HG03571 (cell line): ENCODE data around the gene MYL7.

Source experiments
- ATAC-seq: cut with Tn5 transposase; IDR thresholded peaks from one replicate; pipeline ENCODE4 v1.9.1; 2021; ENCODE audit not compliant: unreplicated experiment

The MYL7 gene

GRCh38 chr7:44112997-44113763 is 28.0 kb downstream of the MYL7 start:
- no peak for ATAC-seq

- ATAC-seq, result no peak
These were observed 28.7 kb downstream of the MYL7 start for GRCh38 chr7:44112231-44112996.

DNA sequence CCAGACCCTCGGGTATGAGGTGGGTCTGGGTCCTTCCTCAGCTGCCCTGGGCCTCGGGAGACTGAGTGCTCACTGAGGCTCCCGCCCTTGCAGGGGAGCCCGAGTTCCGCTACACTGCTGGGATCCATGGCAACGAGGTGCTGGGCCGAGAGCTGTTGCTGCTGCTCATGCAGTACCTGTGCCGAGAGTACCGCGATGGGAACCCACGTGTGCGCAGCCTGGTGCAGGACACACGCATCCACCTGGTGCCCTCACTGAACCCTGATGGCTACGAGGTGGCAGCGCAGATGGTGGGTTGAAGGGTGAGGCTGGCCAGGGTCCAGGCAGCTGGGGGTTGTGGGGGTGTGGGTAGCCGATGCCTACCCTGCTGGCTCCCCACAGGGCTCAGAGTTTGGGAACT is 29.4 kb downstream of the MYL7 start:
- no peak for ATAC-seq

DNA sequence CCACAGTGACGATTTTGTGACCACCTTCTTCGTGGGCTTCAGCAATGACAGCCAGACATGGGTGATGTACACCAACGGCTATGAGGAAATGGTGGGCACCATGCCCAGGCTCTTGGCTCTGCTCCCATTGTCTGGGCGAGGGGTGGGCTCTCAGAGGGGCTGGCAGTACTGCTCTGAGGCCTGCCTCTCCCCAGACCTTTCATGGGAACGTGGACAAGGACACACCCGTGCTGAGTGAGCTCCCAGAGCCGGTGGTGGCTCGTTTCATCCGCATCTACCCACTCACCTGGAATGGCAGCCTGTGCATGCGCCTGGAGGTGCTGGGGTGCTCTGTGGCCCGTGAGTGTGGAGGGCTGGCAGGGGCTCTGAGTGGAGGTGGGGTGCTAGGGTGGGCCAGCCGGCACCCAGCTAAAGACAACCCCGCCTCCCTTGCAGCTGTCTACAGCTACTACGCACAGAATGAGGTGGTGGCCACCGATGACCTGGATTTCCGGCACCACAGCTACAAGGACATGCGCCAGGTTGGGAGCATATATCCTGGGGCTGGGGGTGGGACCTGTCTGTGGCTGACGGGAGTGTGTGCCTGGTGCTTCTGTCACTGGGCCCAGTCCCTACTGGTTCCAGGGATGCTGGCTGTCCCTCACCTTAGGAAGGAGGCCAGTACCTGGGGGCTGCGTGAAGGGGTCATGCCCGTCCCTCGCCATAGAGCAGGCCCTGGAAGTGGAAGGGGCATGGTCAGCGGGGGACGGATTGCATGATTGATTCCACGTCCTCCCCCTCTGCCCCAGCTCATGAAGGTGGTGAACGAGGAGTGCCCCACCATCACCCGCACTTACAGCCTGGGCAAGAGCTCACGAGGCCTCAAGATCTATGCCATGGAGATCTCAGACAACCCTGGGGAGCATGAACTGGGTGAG is 30.2 kb downstream of the MYL7 start:
- ATAC-seq, result no peak

DNA sequence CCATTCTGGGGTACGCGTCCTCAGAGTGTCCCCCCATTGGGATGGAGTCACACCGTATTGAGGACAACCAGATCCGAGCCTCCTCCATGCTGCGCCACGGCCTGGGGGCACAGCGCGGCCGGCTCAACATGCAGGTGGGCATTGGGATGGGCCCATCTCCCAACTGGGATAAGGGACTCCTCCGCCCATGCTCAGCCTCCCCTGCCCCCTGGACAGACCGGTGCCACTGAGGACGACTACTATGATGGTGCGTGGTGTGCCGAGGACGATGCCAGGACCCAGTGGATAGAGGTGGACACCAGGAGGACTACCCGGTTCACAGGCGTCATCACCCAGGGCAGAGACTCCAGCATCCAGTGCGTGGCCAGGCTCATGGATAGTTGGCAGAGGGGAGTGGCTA is 31.1 kb downstream of the MYL7 start:
- no peak for ATAC-seq

GRCh38 chr7:44108768-44109750 is 32.1 kb downstream of the MYL7 start:
- ATAC-seq, result no peak

DNA sequence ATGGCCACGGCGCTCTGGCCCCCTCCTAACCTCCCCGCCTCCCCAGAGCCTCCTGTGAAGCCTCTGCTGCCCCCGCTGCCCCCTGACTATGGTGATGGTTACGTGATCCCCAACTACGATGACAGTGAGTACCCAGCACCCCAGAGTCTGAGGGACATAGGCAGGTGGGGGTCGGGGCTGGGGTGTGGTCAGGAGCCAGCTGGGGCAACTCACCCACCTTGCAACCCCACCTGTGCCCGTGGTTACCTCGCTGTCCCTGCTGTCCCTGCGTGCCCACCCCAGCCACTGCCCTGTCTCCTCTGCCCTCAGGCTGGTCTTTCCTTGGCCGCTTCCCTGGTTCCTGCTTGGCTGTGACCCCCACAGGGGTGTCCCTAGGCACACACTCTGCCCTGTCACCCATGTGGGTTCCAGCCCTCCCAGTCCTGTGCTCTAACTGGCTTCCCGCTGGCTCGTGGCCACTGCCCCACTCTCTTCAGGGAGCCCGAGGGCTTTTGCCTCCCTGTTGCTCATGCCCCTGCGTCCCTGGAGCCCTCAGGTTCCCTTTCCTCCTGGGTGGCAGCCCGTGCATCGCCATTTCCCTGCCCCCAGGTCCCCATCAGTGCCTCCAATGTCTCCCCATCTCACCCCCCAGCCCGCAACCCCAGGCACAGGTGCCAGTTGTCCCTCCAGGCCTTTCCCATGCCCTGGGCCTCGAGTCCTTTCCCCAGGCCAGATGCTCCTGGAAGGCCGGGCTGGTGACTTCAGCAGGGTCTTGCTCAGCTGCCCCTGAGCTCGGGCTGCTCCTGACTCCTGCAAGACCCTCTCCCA is 33.0 kb downstream of the MYL7 start:
- ATAC-seq, result no peak

DNA sequence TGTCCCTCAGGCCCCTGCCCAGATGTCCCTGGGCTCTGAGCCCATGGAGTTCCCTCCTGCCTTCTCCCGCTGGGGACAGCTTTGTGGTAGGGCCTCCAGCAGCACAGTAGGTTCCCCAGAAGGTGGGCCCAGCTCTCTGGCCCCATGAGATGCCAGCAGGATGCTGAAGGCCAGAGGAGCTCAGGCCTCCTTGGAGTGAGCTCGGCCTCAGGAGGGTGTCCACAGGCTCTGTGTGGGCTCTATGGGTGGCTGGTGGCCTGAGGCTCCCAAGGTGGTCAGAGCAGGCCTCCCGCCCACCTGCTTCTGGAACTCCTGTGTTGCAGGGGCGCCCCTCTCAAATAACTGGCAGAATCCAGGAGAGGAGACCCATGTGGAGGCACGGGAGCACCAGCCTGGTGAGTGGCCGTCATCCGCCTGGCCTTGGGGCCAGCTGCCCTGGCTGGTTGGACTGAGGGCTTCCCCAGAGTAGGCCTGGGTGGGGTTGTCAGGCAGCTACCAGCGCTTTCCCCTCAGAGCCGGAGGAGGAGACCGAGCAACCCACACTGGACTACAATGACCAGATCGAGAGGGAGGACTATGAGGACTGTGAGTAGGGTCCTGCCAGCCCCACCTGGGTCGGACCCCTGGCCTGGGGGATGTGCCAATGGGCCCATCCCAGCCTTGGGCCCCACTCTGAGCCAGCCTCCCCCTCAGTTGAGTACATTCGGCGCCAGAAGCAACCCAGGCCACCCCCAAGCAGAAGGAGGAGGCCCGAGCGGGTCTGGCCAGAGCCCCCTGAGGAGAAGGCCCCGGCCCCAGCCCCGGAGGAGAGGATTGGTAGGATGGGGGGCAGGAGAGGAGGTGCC is 33.8 kb downstream of the MYL7 start:
- no peak for ATAC-seq

DNA sequence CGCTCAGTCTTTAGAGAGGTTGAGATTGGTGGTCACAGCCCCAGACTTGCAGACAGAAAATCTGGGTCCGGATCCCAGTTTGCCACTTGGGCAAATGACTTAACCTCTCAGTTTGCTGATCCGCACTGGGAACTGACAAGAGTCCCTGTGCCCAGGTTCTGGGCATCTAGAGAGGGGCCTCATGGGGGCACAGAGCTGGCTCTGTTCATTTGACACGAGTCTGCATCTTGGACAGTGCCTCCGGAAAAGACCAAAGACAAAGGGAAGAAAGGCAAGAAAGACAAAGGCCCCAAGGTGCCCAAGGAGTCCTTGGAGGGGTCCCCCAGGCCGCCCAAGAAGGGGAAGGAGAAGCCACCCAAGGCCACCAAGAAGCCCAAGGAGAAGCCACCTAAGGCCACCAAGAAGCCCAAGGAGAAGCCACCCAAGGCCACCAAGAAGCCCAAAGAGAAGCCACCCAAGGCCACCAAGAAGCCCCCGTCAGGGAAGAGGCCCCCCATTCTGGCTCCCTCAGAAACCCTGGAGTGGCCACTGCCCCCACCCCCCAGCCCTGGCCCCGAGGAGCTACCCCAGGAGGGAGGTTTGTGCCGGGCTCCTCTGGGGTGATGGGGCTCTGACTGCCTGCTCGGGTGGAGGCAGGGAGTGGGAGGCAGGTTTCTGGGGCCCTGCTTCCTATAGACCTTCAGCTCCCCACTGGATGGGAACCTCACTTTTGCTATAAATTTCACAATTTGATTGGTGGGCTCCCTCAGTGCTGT is 34.6 kb downstream of the MYL7 start:
- ATAC-seq, result no peak

GRCh38 chr7:44105832-44106231 is 35.3 kb downstream of the MYL7 start:
- ATAC-seq, result no peak

- no peak for ATAC-seq
These were observed 36.0 kb downstream of the MYL7 start for GRCh38 chr7:44104860-44105771.

DNA sequence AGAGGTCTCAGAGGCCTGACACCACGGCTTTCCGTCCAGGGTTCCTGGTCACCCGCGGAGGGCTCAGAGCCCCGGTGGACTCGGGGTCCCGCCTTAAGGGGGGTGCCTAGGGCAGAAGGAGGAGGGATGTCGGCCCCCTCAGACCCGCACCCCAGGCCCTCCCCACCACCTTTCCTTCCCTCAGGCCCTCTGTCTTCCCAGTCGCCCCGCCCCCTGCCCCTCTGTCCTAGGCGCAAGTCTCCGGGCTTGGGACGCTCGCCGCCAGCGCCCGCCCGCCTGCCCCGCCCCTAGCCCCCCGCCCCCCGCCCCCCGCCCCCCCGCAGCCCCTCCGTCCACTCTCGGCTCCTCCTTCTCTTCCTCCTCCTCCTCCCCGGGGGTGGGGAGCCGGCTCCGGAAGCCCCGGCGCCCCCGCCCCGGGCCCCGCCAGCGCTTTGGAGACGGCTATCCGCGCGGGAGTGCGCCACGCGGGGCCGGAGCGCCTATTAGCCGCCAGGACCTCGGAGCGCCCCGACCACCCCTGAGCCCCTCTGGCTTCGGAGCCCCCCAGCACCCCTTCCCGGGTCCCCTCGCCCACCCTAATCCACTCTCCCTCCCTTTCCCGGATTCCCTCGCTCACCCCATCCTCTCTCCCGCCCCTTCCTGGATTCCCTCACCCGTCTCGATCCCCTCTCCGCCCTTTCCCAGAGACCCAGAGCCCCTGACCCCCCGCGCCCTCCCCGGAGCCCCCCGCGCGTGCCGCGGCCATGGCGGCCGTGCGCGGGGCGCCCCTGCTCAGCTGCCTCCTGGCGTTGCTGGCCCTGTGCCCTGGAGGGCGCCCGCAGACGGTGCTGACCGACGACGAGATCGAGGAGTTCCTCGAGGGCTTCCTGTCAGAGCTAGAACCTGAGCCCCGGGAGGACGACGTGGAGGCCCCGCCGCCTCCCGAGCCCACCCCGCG is 36.9 kb downstream of the MYL7 start, which contains the start of gene AEBP1:
AEBP1 (plus strand) TSS at position 423 of the 937 bp plus-strand sequence; CDS start at position 744, 321 bp downstream.
- no peak for ATAC-seq

DNA sequence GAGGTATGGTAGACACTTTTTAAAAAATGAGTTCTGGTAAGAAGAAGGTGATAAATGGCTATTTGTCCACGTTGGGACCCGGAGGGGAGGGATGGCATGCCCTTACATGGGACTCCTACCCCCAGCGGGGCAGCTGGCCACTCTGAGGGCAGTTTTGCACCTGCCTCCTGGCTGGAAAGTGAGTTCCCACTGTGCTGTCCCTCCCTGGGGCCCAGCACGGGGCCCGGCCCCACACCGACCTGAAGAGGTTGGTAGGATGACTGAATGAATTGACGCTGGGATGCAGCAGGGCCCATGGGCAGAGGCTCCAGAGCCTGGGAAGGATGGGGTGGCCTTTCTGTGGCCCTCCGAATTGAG is 37.6 kb downstream of the MYL7 start:
- no peak for ATAC-seq

GRCh38 chr7:44102846-44103565 is 38.1 kb downstream of the MYL7 start:
- no peak for ATAC-seq
